GM06990 (cell line): ENCODE results near the gene TAAR5.
"Not testable (repeated sequence)": the region's sequence is repeated elsewhere in the genome, so short reads cannot be mapped to it uniquely, and the experiment has no call there.

Experiments used
- DNase-seq: peaks from one replicate; pipeline ENCODE4 v3.0.0-alpha.2; 2011; ENCODE audit not compliant: insufficient read length; ENCODE audit errors: extremely low read depth
- H3K27me3 ChIP-seq: replicated peaks from 2 replicates; pipeline ENCODE4 v1.6.0; 2011; ENCODE audit warnings: low read length; ENCODE audit not compliant: control insufficient read depth, insufficient read depth
- H3K36me3 ChIP-seq: 2 replicates; pipeline ENCODE4 v1.5.1; 2011; ENCODE audit warnings: low read length; ENCODE audit not compliant: control insufficient read depth, insufficient read depth
- H3K4me3 ChIP-seq: replicated peaks from 2 replicates; pipeline ENCODE4 v1.5.1; 2011; ENCODE audit warnings: low read depth, mild to moderate bottlenecking, control low read depth, low read length
- CTCF ChIP-seq: IDR thresholded peaks from 2 replicates; pipeline ENCODE4 v1.5.1; 2011; ENCODE audit warnings: low read length, control low read depth, mild to moderate bottlenecking, inconsistent platforms; ENCODE audit not compliant: insufficient read depth, poor library complexity, severe bottlenecking

The TAAR5 gene

GRCh38 chr6:132589454-132589853 is at the start of gene TAAR5:
Gene TAAR5, minus strand, starts transcription at chr6:132589741. Its CDS starts 55 bp downstream, at chr6:132589686.
- no peaks in the 10 kb centered on the region for H3K36me3 ChIP-seq
- DNase-seq = no peak
- no peak within 1 kb of the TSS for H3K4me3 ChIP-seq
- no peaks in the 10 kb centered on the region for H3K27me3 ChIP-seq
- no peak for TF ChIP-seq CTCF

GRCh38 chr6:132637135-132637534 is 47.6 kb upstream of the TAAR5 start:
- DNase-seq = not testable (repeated sequence)

GRCh38 chr6:132635906-132636305 is 46.4 kb upstream of the TAAR5 start:
- not testable (repeated sequence) for DNase-seq, H3K36me3 ChIP-seq, H3K27me3 ChIP-seq, H3K4me3 ChIP-seq

More at GRCh38 chr6:132637135-132637534, 47.6 kb upstream of the TAAR5 start:
- H3K4me3 ChIP-seq, H3K27me3 ChIP-seq, H3K36me3 ChIP-seq: not testable (repeated sequence)

- not testable (repeated sequence) for H3K36me3 ChIP-seq, H3K4me3 ChIP-seq, DNase-seq, H3K27me3 ChIP-seq
Observed at GRCh38 chr6:132635288-132635687, 45.7 kb upstream of the TAAR5 start.

- H3K27me3 ChIP-seq = no peaks in the 10 kb centered on the region; the same call in 1 of the 2 replicates
Observed at GRCh38 chr6:132634796-132635195, 45.3 kb upstream of the TAAR5 start.

GRCh38 chr6:132633362-132633761 is 43.8 kb upstream of the TAAR5 start:
- Histone ChIP-seq H3K27me3 (no peaks in the 10 kb centered on the region; the same call in 1 of the 2 replicates), H3K36me3 (no peaks in the 10 kb centered on the region), H3K4me3 (no peak overlapping the region)
- DNase-seq = no peak
- no peak for TF ChIP-seq CTCF

More at GRCh38 chr6:132634796-132635195, 45.3 kb upstream of the TAAR5 start:
- no peak for DNase-seq
- no peak for TF ChIP-seq CTCF
- H3K4me3 ChIP-seq = no peak overlapping the region
- H3K36me3 ChIP-seq = no peaks in the 10 kb centered on the region

- Histone ChIP-seq H3K27me3 (no peaks in the 10 kb centered on the region), H3K4me3 (no peak within 1 kb of the TSS)
- DNase-seq = no peak
Observed at GRCh38 chr6:132624175-132624574, 34.6 kb upstream of the TAAR5 start, which contains the start of gene TAAR2. Gene TAAR2, minus strand, starts transcription at chr6:132624275. Its CDS starts 0 bp downstream, at chr6:132624275.

More at GRCh38 chr6:132624175-132624574, 34.6 kb upstream of the TAAR5 start, which contains the start of gene TAAR2:
- H3K36me3 ChIP-seq = no peaks in the 10 kb centered on the region
- TF ChIP-seq CTCF = no peak
